ENCODE measurements around the gene FBXO38. TPM values are rescaled to one million over a fixed set of nuclear protein-coding genes. Genes with fewer than 3 reads are reported as not detected.

Gene FBXO38
- polyA plus RNA-seq, 3 donors = 6.8 to 22.1 (median 14.8) TPM

- peaks cover 42% of the 10 kb centered on the region for H3K4me1 Mint-ChIP-seq
- H3K9me3 ChIP-seq (replicated peaks in 1 of 2; ENCODE audit: control insufficient read depth in 1 of 2, insufficient read depth in 1 of 2, low read length in 2 of 2) = no peaks in the 10 kb centered on the region
- peaks cover 95% of the 10 kb centered on the region for H3K79me2 ChIP-seq (ENCODE audit: insufficient read depth, low read length)
- no peak for DNase-seq
- H3K4me2 ChIP-seq (replicated peaks; ENCODE audit: extremely low read depth, low read length, poor library complexity, severe bottlenecking) = no peak overlapping the region
- no peaks in the 10 kb centered on the region for H3K27me3 ChIP-seq (ENCODE audit: control insufficient read depth in 2 of 2, insufficient read depth in 2 of 2, low read length in 2 of 2)
- H2AFZ ChIP-seq (ENCODE audit: insufficient read depth, low read depth, low read length, poor library complexity, severe bottlenecking) = no peak overlapping the region
- no peak overlapping the region for H3K4me3 Mint-ChIP-seq
- peaks cover 54% of the 10 kb centered on the region for H4K20me1 ChIP-seq (ENCODE audit: insufficient read depth, low read length)
- no peak overlapping the region for H3K9ac ChIP-seq (ENCODE audit: insufficient read depth, low read length, poor library complexity, severe bottlenecking)
- H3K27me3 Mint-ChIP-seq (ENCODE audit: low read depth in 3 of 3) = no peaks in the 10 kb centered on the region
- no peak overlapping the region for H3K27ac Mint-ChIP-seq
- H3K4me3 ChIP-seq (replicated peaks in 1 of 3; ENCODE audit: low read depth in 2 of 3, low read length in 3 of 3) = no peak overlapping the region
- peaks cover 48 to 72% of the 10 kb centered on the region in 2 donors for H3K36me3 Mint-ChIP-seq
- no peaks in the 10 kb centered on the region for H3K9me3 Mint-ChIP-seq
- no peak for TF ChIP-seq CTCF (IDR thresholded peaks at IDR 0.05)
- intact Hi-C loops (cut with micrococcal nuclease) = no loop called here
- H3K36me3 ChIP-seq (replicated peaks in 1 of 2; ENCODE audit: control insufficient read depth in 1 of 2, insufficient read depth in 2 of 2, low read length in 2 of 2) = peaks cover 14 to 57% of the 10 kb centered on the region in 2 donors
- no peaks in the 10 kb centered on the region for H3K4me1 ChIP-seq (ENCODE audit: control insufficient read depth in 1 of 2, insufficient read depth in 2 of 2, low read length in 2 of 2)
- no peak overlapping the region for H3K27ac ChIP-seq (ENCODE audit: low read depth in 1 of 2, low read length in 2 of 2)
- WGBS (ENCODE audit: insufficient coverage) = no CpG with 5 or more reads among the region's 1 CpG
Observed at GRCh38 chr5:148391422-148391821, 7.7 kb downstream of the FBXO38 start.

GRCh38 chr5:148393390-148393741 lies 9.6 kb downstream of the FBXO38 start:
- no peak overlapping the region for H3K4me3 Mint-ChIP-seq
- Histone ChIP-seq H3K27me3 (ENCODE audit: control insufficient read depth in 2 of 2, insufficient read depth in 2 of 2, low read length in 2 of 2) (no peaks in the 10 kb centered on the region), H3K79me2 (ENCODE audit: insufficient read depth, low read length) (peaks cover 87% of the 10 kb centered on the region), H3K4me1 (ENCODE audit: control insufficient read depth in 1 of 2, insufficient read depth in 2 of 2, low read length in 2 of 2) (peaks cover 7 to 9% of the 10 kb centered on the region in 2 donors), H3K4me2 (replicated peaks; ENCODE audit: extremely low read depth, low read length, poor library complexity, severe bottlenecking) (no peak overlapping the region), H2AFZ (ENCODE audit: insufficient read depth, low read depth, low read length, poor library complexity, severe bottlenecking) (no peak overlapping the region), H3K9me3 (replicated peaks in 1 of 2; ENCODE audit: control insufficient read depth in 1 of 2, insufficient read depth in 1 of 2, low read length in 2 of 2) (no peaks in the 10 kb centered on the region), H3K9ac (ENCODE audit: insufficient read depth, low read length, poor library complexity, severe bottlenecking) (no peak overlapping the region), H3K36me3 (replicated peaks in 1 of 2; ENCODE audit: control insufficient read depth in 1 of 2, insufficient read depth in 2 of 2, low read length in 2 of 2) (peaks cover 18 to 60% of the 10 kb centered on the region in 2 donors), H4K20me1 (ENCODE audit: insufficient read depth, low read length) (peaks cover 48% of the 10 kb centered on the region), H3K27ac (ENCODE audit: low read depth in 1 of 2, low read length in 2 of 2) (no peak overlapping the region), H3K4me3 (replicated peaks in 1 of 3; ENCODE audit: low read depth in 2 of 3, low read length in 3 of 3) (no peak overlapping the region)
- H3K4me1 Mint-ChIP-seq = peaks cover 35% of the 10 kb centered on the region
- peaks cover 0 to 2% (median 0%) of the 10 kb centered on the region in 7 donors for H3K9me3 Mint-ChIP-seq
- no peak for TF ChIP-seq CTCF (IDR thresholded peaks at IDR 0.05)
- WGBS (ENCODE audit: insufficient coverage) = 75% methylated on average over 2 of the region's 3 CpGs
- peaks cover 44 to 68% of the 10 kb centered on the region in 2 donors for H3K36me3 Mint-ChIP-seq
- no peak for DNase-seq
- no peaks in the 10 kb centered on the region for H3K27me3 Mint-ChIP-seq (ENCODE audit: low read depth in 3 of 3)
- peak overlapping the region in 2 of 7 donors; percentile 25 to 74 for H3K27ac Mint-ChIP-seq
- intact Hi-C loops (cut with micrococcal nuclease) = no loop called here

Measured in CD14-positive monocyte (primary cell).